NT2/D1 (cell line): Measurements from ENCODE around the gene APOL1.
A peak's percentile ranks its signal among the peaks of the same experiment; 100 is the strongest.

ENCODE experiments used
- DNase-seq: peaks from one replicate; pipeline ENCODE4 v3.0.0-alpha.2; 2011; ENCODE audit warnings: low read depth, low spot score
- H3K27me3 ChIP-seq: 2 replicates; pipeline ENCODE4 v1.6.0; 2011; ENCODE audit warnings: mild to moderate bottlenecking; ENCODE audit not compliant: insufficient read length, insufficient read depth
- H3K36me3 ChIP-seq: 2 replicates; pipeline ENCODE4 v1.6.1; 2011; ENCODE audit warnings: mild to moderate bottlenecking, low read length, mixed read lengths; ENCODE audit not compliant: insufficient read depth, insufficient read length
- H3K4me1 ChIP-seq: 2 replicates; pipeline ENCODE4 v1.5.1; 2011; ENCODE audit not compliant: insufficient read depth, insufficient read length
- H3K4me3 ChIP-seq: 2 replicates; pipeline ENCODE4 v1.5.1; 2011; ENCODE audit warnings: low read depth; ENCODE audit not compliant: insufficient read length
- H3K9ac ChIP-seq: 2 replicates; pipeline ENCODE4 v1.6.0; 2011; ENCODE audit warnings: low read depth; ENCODE audit not compliant: insufficient read length
- H3K9me3 ChIP-seq: 2 replicates; pipeline ENCODE4 v1.5.1; 2011; ENCODE audit warnings: mild to moderate bottlenecking, low read length; ENCODE audit not compliant: insufficient read depth
- SUZ12 ChIP-seq: IDR thresholded peaks from 2 replicates; pipeline ENCODE4 v1.6.1; 2011; ENCODE audit not compliant: insufficient read length, insufficient read depth; ENCODE audit errors: extremely low read depth
- YY1 ChIP-seq: IDR thresholded peaks from 2 replicates; pipeline ENCODE4 v1.6.1; 2011; ENCODE audit not compliant: insufficient read length, insufficient read depth
- ZNF274 ChIP-seq: IDR thresholded peaks from 2 replicates; pipeline ENCODE4 v1.6.1; 2011; ENCODE audit warnings: mild to moderate bottlenecking, low read depth, low read length

APOL1 gene

GRCh38 chr22:36218648-36219193, 34.2 kb upstream of the APOL1 start:
- no peaks in the 10 kb centered on the region for H3K9me3 ChIP-seq
- TF ChIP-seq SUZ12 (no peak), ZNF274 (no peak), YY1 (no peak)
- no peak overlapping the region for H3K9ac ChIP-seq
- no peaks in the 10 kb centered on the region for H3K4me1 ChIP-seq
- H3K36me3 ChIP-seq, result no peaks in the 10 kb centered on the region
- H3K4me3 ChIP-seq, result no peak overlapping the region
- H3K27me3 ChIP-seq, result no peaks in the 10 kb centered on the region
- no peak for DNase-seq

DNA sequence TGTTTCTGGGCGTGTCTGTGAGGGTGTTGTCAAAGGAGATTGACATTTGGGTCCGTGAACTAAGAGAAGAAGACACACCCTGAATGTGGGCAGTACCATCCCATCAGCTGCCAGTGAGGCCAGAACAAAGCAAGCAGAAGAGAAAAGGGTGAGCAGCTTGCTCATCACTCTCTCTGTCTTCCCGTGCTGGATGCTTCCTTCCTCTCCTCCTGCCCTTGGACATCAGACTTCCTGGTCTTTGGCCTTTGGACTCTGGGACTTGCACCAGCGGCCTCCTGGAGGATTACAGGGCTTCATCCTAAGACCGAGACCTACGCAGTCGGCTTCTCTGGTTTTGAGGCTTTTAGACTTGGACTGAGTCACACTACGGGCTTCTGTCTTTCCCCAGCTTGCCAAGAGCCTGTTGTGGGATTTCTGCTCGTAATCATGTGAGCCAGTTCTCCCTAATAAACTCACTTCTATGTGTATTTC, 32.4 kb upstream of the APOL1 start:
- no peaks in the 10 kb centered on the region for H3K27me3 ChIP-seq
- TF ChIP-seq SUZ12, result no peak
- TF ChIP-seq YY1, result no peak
- TF ChIP-seq ZNF274, result no peak
- H3K36me3 ChIP-seq, result no peaks in the 10 kb centered on the region
- H3K9me3 ChIP-seq, result no peaks in the 10 kb centered on the region
- no peaks in the 10 kb centered on the region for H3K4me1 ChIP-seq
- no peak overlapping the region for H3K4me3 ChIP-seq
- H3K9ac ChIP-seq, result no peak overlapping the region
- DNase-seq, result no peak

DNA sequence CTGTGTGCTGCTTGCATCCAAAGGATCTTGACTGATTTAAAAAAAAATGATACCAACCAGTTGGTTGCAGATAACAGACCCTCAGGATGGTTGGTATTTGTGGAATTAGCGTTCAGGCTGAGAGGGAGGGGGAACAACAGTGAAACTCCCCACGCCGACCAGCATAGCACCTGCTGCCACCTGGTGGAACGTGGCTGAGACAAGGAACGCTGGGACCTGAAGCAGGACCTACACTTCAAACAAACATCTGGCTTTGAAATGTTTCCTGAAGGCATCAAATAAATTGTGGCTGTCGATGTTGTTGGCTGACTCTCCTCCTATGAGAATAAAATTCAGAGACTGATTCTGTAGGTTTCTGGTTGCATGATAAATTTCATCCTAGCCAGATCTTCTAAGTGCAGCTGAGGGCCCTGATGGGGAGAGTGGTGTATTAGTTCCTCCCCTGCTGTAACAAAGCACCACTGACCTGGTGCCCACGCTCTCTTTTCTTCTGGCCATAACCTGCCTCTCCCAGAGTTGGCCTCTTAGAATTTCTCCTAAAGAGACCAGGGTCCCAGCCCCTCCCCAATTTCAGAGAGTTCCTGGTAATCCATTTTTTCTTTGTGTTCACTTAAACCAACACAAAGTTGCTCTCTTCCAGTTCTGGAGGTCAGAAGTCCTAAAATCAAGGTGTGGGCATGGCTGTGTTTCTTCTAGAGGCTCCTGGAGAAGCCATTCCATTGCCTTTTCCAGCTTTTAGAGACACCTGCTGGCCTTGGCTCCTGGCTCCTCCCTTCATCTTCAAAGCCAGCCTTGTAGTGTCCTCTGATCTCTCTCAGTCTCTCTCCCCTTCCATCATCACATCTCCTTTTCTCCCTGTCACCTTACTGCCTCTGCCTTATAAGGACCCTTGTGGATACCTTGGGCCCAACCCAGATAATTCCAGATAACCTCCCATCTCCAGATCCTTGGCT, 30.9 kb upstream of the APOL1 start:
- Histone ChIP-seq H3K9me3 (no peaks in the 10 kb centered on the region), H3K4me3 (no peak overlapping the region), H3K9ac (no peak overlapping the region), H3K27me3 (no peaks in the 10 kb centered on the region), H3K4me1 (no peaks in the 10 kb centered on the region), H3K36me3 (no peaks in the 10 kb centered on the region)
- no peak for TF ChIP-seq YY1
- no peak for TF ChIP-seq SUZ12
- TF ChIP-seq ZNF274, result no peak
- DNase-seq, result peak; percentile 35

- no peak for TF ChIP-seq YY1
- no peak for TF ChIP-seq SUZ12
- no peak for TF ChIP-seq ZNF274
- Histone ChIP-seq H3K27me3 (no peaks in the 10 kb centered on the region), H3K9ac (no peak overlapping the region), H3K4me1 (no peaks in the 10 kb centered on the region), H3K9me3 (no peaks in the 10 kb centered on the region), H3K36me3 (peaks cover 7% of the 10 kb centered on the region), H3K4me3 (no peak overlapping the region)
- no peak for DNase-seq
These were observed 30.0 kb upstream of the APOL1 start for GRCh38 chr22:36222887-36223450.

DNA sequence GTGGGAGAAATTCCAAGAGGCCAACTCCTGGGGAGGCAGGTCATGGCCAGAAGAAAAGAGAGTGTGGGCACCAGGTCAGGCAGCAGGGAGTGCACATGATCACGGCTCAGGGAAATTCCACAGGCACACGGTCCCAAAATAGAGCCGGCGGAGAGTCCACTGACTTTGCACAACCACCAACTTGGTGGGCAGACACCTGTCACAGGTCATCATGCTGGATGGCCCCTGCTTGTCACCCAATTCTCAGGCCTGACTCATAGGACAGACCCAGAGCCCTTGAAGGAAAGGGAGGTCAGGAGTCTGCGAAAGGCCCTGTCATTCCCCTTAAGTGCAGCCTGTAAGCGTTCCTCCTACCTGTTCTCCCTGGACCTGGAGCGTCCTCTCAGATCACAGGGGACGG, 29.4 kb upstream of the APOL1 start:
- no peak for DNase-seq
- TF ChIP-seq ZNF274 (no peak), SUZ12 (no peak), YY1 (no peak)

GRCh38 chr22:36224245-36224644, 28.7 kb upstream of the APOL1 start:
- DNase-seq, result no peak
- no peaks in the 10 kb centered on the region for H3K27me3 ChIP-seq
- no peaks in the 10 kb centered on the region for H3K4me1 ChIP-seq
- no peak for TF ChIP-seq ZNF274
- no peaks in the 10 kb centered on the region for H3K9me3 ChIP-seq
- no peak overlapping the region for H3K4me3 ChIP-seq
- H3K36me3 ChIP-seq, result peaks cover 14% of the 10 kb centered on the region
- H3K9ac ChIP-seq, result no peak overlapping the region

More for the DNA sequence above, 29.4 kb upstream of the APOL1 start:
- H3K9ac ChIP-seq, result no peak overlapping the region
- no peaks in the 10 kb centered on the region for H3K27me3 ChIP-seq
- H3K36me3 ChIP-seq, result peaks cover 9% of the 10 kb centered on the region
- no peaks in the 10 kb centered on the region for H3K9me3 ChIP-seq
- no peaks in the 10 kb centered on the region for H3K4me1 ChIP-seq
- H3K4me3 ChIP-seq, result no peak overlapping the region

- Histone ChIP-seq H3K36me3 (peaks cover 17% of the 10 kb centered on the region), H3K9ac (no peak overlapping the region), H3K9me3 (no peaks in the 10 kb centered on the region), H3K4me1 (no peaks in the 10 kb centered on the region), H3K27me3 (no peaks in the 10 kb centered on the region), H3K4me3 (no peak overlapping the region)
- TF ChIP-seq SUZ12, result no peak
- TF ChIP-seq ZNF274, result no peak
- no peak for TF ChIP-seq YY1
- DNase-seq, result no peak
These were observed 27.5 kb upstream of the APOL1 start for GRCh38 chr22:36225333-36225922.
